Body of pancreas (tissue), 4 donors: ENCODE data around the gene LRRC47. TPM values are rescaled to one million over a fixed set of nuclear protein-coding genes. Genes with fewer than 3 reads are reported as not detected.
"Not testable (repeated sequence)": the region's sequence is repeated elsewhere in the genome, so short reads cannot be mapped to it uniquely, and the experiment has no call there.

Experiments used
- ATAC-seq: fragments of 150-250 bp; one replicate; pipeline ENCODE4 v1.9.1; 2016
- DNase-seq, 4 donors: peaks; one replicate each; pipeline ENCODE4 v3.0.0-alpha.2; 2019
- H3K27ac ChIP-seq, 4 donors: fragments of 200-600 bp; sonication (generic); 1 replicate in 3 of 4; 2 replicates in 1 of 4; pipeline versions ENCODE4 v1.5.1 to v1.6.1; 2016 to 2019; ENCODE audit warnings: mild to moderate bottlenecking in 1 of 4, mixed read lengths in 1 of 4, moderate library complexity in 1 of 4
- H3K27me3 ChIP-seq, 2 donors: fragments of 200-600 bp; sonication (generic); one replicate each; pipeline ENCODE4 v1.6.0; 2016; ENCODE audit warnings: mild to moderate bottlenecking in 1 of 2
- H3K36me3 ChIP-seq, 2 donors: fragments of 200-600 bp; sonication (generic); replicated peaks in 1 of 2; 2 replicates each; pipeline ENCODE4 v1.5.1; 2016; ENCODE audit warnings: low read depth in 2 of 2; ENCODE audit not compliant: insufficient read depth in 1 of 2
- H3K4me1 ChIP-seq: fragments of 200-600 bp; sonication (generic); one replicate; pipeline ENCODE4 v1.6.0; 2016
- H3K4me3 ChIP-seq, 2 donors: fragments of 200-600 bp; sonication (generic); 1 replicate in 1 of 2; 2 replicates in 1 of 2; pipeline ENCODE4 v1.5.1; 2016 to 2019
- H3K9me3 ChIP-seq, 3 donors: fragments of 200-600 bp; sonication (generic); 1 replicate in 2 of 3; 2 replicates in 1 of 3; pipeline ENCODE4 v1.5.1; 2016
- CTCF ChIP-seq, 7 experiments: fragments of 450-650 bp in 4 of 7; fragments of 200-600 bp in 3 of 7; sonication (generic) in 3 of 7; IDR thresholded peaks; one replicate each; pipeline ENCODE4 v1.5.1; 2016 to 2019; ENCODE audit warnings: antibody characterized with exemption in 7 of 7
- POLR2A ChIP-seq, 3 donors: fragments of 450-650 bp; IDR thresholded peaks; one replicate each; pipeline ENCODE4 v1.6.1; 2016; ENCODE audit warnings: antibody characterized with exemption in 3 of 3, mild to moderate bottlenecking in 2 of 3
- WGBS, 2 donors: methylation state at CpG; one replicate each; pipeline ENCODE4 v1.1.5; 2017; 5-methylcytosine and 5-hydroxymethylcytosine counted together
- intact Hi-C: fragments of 100-400 bp; cut with DNase I; formaldehyde crosslinking; loops from one replicate; pipeline ENCODE4 v1.15.1; 2023
- total RNA-seq, 2 donors: library from RNA; depleted of rRNA; stranded (reverse); fragments of >200 nt; gene quantifications; one replicate each; pipeline ENCODE4 v1.1.0, GENCODE V29; 2016

The LRRC47 gene
- total RNA-seq, 2 donors from 2014 or later: 40.0 to 49.4 TPM

- TF ChIP-seq POLR2A (IDR thresholded peaks at IDR 0.05) (no peak), CTCF (IDR thresholded peaks at IDR 0.05) (no peak)
- 60 to 62% methylated on average over 3 to 5 of the region's 5 CpGs for WGBS, 2 donors
- Histone ChIP-seq H3K4me3 (no peak overlapping the region), H3K27ac (no peak overlapping the region), H3K9me3 (no peaks in the 10 kb centered on the region), H3K27me3 (peaks cover 0 to 5% of the 10 kb centered on the region in 2 donors), H3K4me1 (no peaks in the 10 kb centered on the region), H3K36me3 (no peaks in the 10 kb centered on the region)
- ATAC-seq: no peak
- no peak for DNase-seq
- intact Hi-C loops: no loop called here
Observed at GRCh38 chr1:3807769-3808168, 11.5 kb upstream of the LRRC47 start.

- no peak for TF ChIP-seq CTCF (IDR thresholded peaks at IDR 0.05)
- TF ChIP-seq POLR2A (IDR thresholded peaks at IDR 0.05): no peak
- Histone ChIP-seq H3K4me3 (no peak overlapping the region), H3K36me3 (no peaks in the 10 kb centered on the region), H3K4me1 (no peaks in the 10 kb centered on the region), H3K27me3 (peaks cover 0 to 5% of the 10 kb centered on the region in 2 donors), H3K27ac (no peak overlapping the region), H3K9me3 (no peaks in the 10 kb centered on the region)
- WGBS, 2 donors: 61 to 68% methylated on average over 11 of the region's 11 CpGs
- ATAC-seq (no peak), DNase-seq (no peak)
- intact Hi-C loops: no loop called here
Observed at GRCh38 chr1:3805038-3805437, 8.7 kb upstream of the LRRC47 start.

GRCh38 chr1:3804627-3804944 lies 8.3 kb upstream of the LRRC47 start:
- intact Hi-C loops, ATAC-seq: not testable (repeated sequence)

GRCh38 chr1:3803905-3804626 lies 7.8 kb upstream of the LRRC47 start:
- Histone ChIP-seq H3K27ac (no peak overlapping the region), H3K36me3 (no peaks in the 10 kb centered on the region), H3K27me3 (peaks cover 0 to 5% of the 10 kb centered on the region in 2 donors), H3K9me3 (no peaks in the 10 kb centered on the region), H3K4me3 (no peak overlapping the region), H3K4me1 (no peaks in the 10 kb centered on the region)
- intact Hi-C loops: no loop called here
- DNase-seq (no peak), ATAC-seq (no peak)
- 61 to 67% methylated on average over 19 of the region's 19 CpGs for WGBS, 2 donors
- no peak for TF ChIP-seq CTCF (IDR thresholded peaks at IDR 0.05)
- TF ChIP-seq POLR2A (IDR thresholded peaks at IDR 0.05): no peak

More at GRCh38 chr1:3804627-3804944, 8.3 kb upstream of the LRRC47 start:
- H3K27ac ChIP-seq, H3K27me3 ChIP-seq, H3K4me1 ChIP-seq, H3K9me3 ChIP-seq, DNase-seq, H3K36me3 ChIP-seq, H3K4me3 ChIP-seq: not testable (repeated sequence)
- WGBS, 2 donors: 54 to 68% methylated on average over 7 of the region's 7 CpGs

GRCh38 chr1:3800795-3801194 lies 4.5 kb upstream of the LRRC47 start:
- DNase-seq, H3K4me3 ChIP-seq, H3K4me1 ChIP-seq, H3K36me3 ChIP-seq, H3K27ac ChIP-seq, H3K9me3 ChIP-seq, H3K27me3 ChIP-seq, intact Hi-C loops, ATAC-seq: not testable (repeated sequence)
- WGBS, 2 donors: 63 to 69% methylated on average over 3 of the region's 3 CpGs
